Astrocyte of the spinal cord (primary cell): ENCODE measurements around the gene SLC9A9.

Experiments
- DNase-seq: peaks from one replicate; pipeline ENCODE4 v3.0.0; 2011; ENCODE audit warnings: low read depth, low spot score
- H3K4me3 ChIP-seq: 2 replicates; pipeline ENCODE4 v1.5.1; 2011; ENCODE audit warnings: low read depth, mild to moderate bottlenecking, low read length, moderate library complexity
- CTCF ChIP-seq: IDR thresholded peaks from 2 replicates; pipeline ENCODE4 v1.5.1; 2012; ENCODE audit warnings: low read depth, mild to moderate bottlenecking, low read length, inconsistent platforms
- in situ Hi-C: cut with HindIII; loops from 2 replicates; pipeline ENCODE4 v1.10.0; 2017; ENCODE audit warnings: low sequenced_read_pairs

SLC9A9 gene

DNA sequence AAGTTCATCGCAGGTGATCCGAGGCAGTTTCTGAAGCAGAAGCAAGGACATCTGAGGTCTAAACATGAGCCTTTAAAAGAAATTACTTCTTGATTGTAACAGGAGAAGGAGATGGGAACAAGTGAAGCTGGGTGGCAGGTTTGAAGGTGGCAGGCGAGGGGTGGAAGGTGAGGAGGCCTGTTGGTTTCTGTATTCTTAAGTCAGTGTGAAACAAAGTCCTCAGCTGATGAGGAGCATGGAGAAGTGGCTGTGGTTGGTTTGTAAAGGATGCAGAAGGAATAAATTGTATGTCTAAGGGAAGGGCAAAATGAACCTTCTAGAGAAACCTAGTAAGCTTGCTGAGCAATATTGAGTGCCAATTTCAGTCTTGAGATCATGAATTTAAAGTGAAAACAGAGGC is 429.9 kb downstream of the SLC9A9 start:
- DNase-seq, result no peak
- no peak overlapping the region for H3K4me3 ChIP-seq
- in situ Hi-C loops, result no loop called here
- TF ChIP-seq CTCF, result no peak

DNA sequence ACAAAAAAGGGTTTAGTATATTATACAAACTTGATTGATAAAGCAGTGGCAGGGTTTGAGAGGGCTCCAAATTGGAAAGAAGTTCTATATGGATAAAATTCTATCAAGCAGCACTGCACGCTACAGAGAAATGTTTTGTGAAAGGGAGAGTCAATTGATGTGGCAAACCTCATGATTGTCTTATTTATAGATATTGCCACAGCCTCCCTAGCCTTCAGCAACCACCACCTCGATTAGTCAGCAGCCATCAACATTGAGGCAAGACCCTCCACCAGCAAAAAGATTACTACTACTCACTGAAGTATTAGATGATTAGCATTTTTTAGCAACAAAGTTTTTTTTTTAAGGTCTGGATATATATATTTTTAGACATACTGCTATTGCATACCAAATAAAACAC is 432.0 kb downstream of the SLC9A9 start:
- TF ChIP-seq CTCF, result no peak
- H3K4me3 ChIP-seq, result no peak overlapping the region
- in situ Hi-C loops, result no loop called here
- DNase-seq, result no peak

- DNase-seq, result no peak
- in situ Hi-C loops, result no loop called here
- H3K4me3 ChIP-seq, result no peak overlapping the region
- no peak for TF ChIP-seq CTCF
Observed at GRCh38 chr3:143414571-143415253, 433.6 kb downstream of the SLC9A9 start.

DNA sequence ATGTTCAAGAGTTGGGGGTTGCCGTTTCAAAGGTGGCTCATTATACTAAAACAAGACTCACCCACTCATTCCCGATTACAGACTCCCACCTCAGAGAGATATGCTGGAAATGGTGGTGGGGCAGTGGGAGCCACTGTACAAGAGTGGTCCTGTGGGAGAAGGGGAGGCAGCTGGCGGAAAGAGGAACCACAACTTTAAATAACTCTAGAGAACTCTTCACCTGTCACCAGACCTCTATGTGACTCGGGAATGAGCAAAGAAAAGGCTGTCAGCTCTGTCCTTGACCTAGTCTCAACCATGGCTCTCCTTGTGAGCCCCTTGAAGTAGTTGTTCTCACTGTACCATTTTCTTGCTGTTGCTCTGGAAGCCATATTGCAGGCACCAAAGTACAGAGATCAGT is 434.9 kb downstream of the SLC9A9 start:
- no peak for TF ChIP-seq CTCF
- in situ Hi-C loops, result no loop called here
- DNase-seq, result no peak
- no peak overlapping the region for H3K4me3 ChIP-seq

DNA sequence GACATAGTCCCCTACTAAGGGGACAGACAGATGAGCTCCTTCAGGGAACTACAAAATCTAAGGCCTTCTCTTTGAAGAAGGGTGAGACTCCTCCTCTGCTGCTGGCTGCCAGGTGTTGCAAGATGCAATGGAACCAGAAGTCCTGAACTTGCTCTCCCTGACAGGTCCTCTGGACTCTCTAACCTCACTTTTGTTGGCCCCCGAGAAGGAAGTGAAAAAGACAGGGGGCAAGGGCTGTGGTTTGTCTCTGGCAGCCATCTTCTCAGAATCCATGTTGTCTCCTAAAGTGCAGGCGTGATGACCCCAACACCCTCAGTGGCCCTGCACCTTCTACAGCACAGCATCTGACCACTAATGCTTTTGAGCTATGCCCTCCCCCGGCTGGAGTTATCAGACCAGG is 436.2 kb downstream of the SLC9A9 start:
- H3K4me3 ChIP-seq, result no peak overlapping the region
- no peak for DNase-seq
- no peak for TF ChIP-seq CTCF
- in situ Hi-C loops, result no loop called here

GRCh38 chr3:143410259-143410658 is 438.0 kb downstream of the SLC9A9 start:
- TF ChIP-seq CTCF, result no peak
- no peak for DNase-seq
- H3K4me3 ChIP-seq, result no peak overlapping the region
- in situ Hi-C loops, result no loop called here
